ENCODE data around the gene SRGAP2B.
"Not testable (repeated sequence)": the region's sequence is repeated elsewhere in the genome, so short reads cannot be mapped to it uniquely, and the experiment has no call there.

SRGAP2B gene

GRCh38 chr1:144940054-144940453 is 155.1 kb downstream of the SRGAP2B start:
- DNase-seq: not testable (repeated sequence)

GRCh38 chr1:144938627-144939026 is 156.5 kb downstream of the SRGAP2B start:
- not testable (repeated sequence) for DNase-seq

GRCh38 chr1:144936186-144936732 is 158.9 kb downstream of the SRGAP2B start:
- DNase-seq: not testable (repeated sequence)

- DNase-seq: not testable (repeated sequence)
Measured at GRCh38 chr1:144935310-144935709, 159.8 kb downstream of the SRGAP2B start.

GRCh38 chr1:144933014-144933413 is 162.1 kb downstream of the SRGAP2B start:
- DNase-seq: not testable (repeated sequence)

- DNase-seq: not testable (repeated sequence)
Measured at GRCh38 chr1:144932153-144932552, 163.0 kb downstream of the SRGAP2B start.

- not testable (repeated sequence) for DNase-seq
Measured at GRCh38 chr1:144931553-144931952, 163.6 kb downstream of the SRGAP2B start.

GRCh38 chr1:144930085-144930777 is 164.9 kb downstream of the SRGAP2B start:
- DNase-seq: not testable (repeated sequence)

GRCh38 chr1:144927292-144927691 is 167.8 kb downstream of the SRGAP2B start:
- DNase-seq: not testable (repeated sequence)

- DNase-seq: not testable (repeated sequence)
Measured at GRCh38 chr1:144923640-144924039, 171.5 kb downstream of the SRGAP2B start.

GRCh38 chr1:144922785-144923184 is 172.3 kb downstream of the SRGAP2B start:
- DNase-seq: not testable (repeated sequence)

- not testable (repeated sequence) for DNase-seq
Measured at GRCh38 chr1:144919106-144919505, 176.0 kb downstream of the SRGAP2B start.

GRCh38 chr1:144918027-144918603 is 177.0 kb downstream of the SRGAP2B start:
- not testable (repeated sequence) for DNase-seq

- DNase-seq: not testable (repeated sequence)
Measured at GRCh38 chr1:144917154-144918026, 177.7 kb downstream of the SRGAP2B start.

- not testable (repeated sequence) for DNase-seq
Measured at GRCh38 chr1:144913977-144914734, 181.0 kb downstream of the SRGAP2B start.

- not testable (repeated sequence) for DNase-seq
Measured at GRCh38 chr1:144913458-144913857, 181.7 kb downstream of the SRGAP2B start.

- DNase-seq: not testable (repeated sequence)
Measured at GRCh38 chr1:144910729-144911128, 184.4 kb downstream of the SRGAP2B start.

- not testable (repeated sequence) for DNase-seq
Measured at GRCh38 chr1:144900841-144901240, 194.3 kb downstream of the SRGAP2B start.

GRCh38 chr1:144894454-144895201 is 200.5 kb downstream of the SRGAP2B start:
- not testable (repeated sequence) for DNase-seq

GRCh38 chr1:144893710-144894438 is 201.3 kb downstream of the SRGAP2B start:
- DNase-seq: not testable (repeated sequence)

GRCh38 chr1:144893062-144893461 is 202.1 kb downstream of the SRGAP2B start:
- not testable (repeated sequence) for DNase-seq
